Raji (cell line): ENCODE data around the gene MYO1D.

Experiments used
- POLR2A ChIP-seq: IDR thresholded peaks from 2 replicates; pipeline ENCODE4 v1.6.1; 2011; ENCODE audit warnings: low read depth, low read length, control low read depth; ENCODE audit not compliant: insufficient read depth

The MYO1D gene

GRCh38 chr17:32903774-32904673 is 27.1 kb upstream of the MYO1D start:
- no peak for TF ChIP-seq POLR2A

GRCh38 chr17:32901743-32902142 is 24.8 kb upstream of the MYO1D start:
- TF ChIP-seq POLR2A: no peak

GRCh38 chr17:32899236-32900013 is 22.5 kb upstream of the MYO1D start:
- no peak for TF ChIP-seq POLR2A

- TF ChIP-seq POLR2A: no peak
These were observed 19.8 kb upstream of the MYO1D start for GRCh38 chr17:32896647-32897258.

GRCh38 chr17:32894245-32894644 is 17.3 kb upstream of the MYO1D start:
- TF ChIP-seq POLR2A: no peak

- TF ChIP-seq POLR2A: no peak
These were observed 5.8 kb upstream of the MYO1D start for GRCh38 chr17:32882734-32883133.

GRCh38 chr17:32882029-32882428 is 5.1 kb upstream of the MYO1D start:
- no peak for TF ChIP-seq POLR2A

GRCh38 chr17:32880671-32881453 is 3.9 kb upstream of the MYO1D start:
- no peak for TF ChIP-seq POLR2A

GRCh38 chr17:32879134-32879533 is 2.2 kb upstream of the MYO1D start:
- TF ChIP-seq POLR2A: no peak

- no peak for TF ChIP-seq POLR2A
These were observed 1.3 kb upstream of the MYO1D start for GRCh38 chr17:32878211-32878610.

GRCh38 chr17:32877164-32877764 is 340 bp upstream of the MYO1D start:
- no peak for TF ChIP-seq POLR2A

GRCh38 chr17:32875923-32876416 is 954 bp downstream of the MYO1D start:
- TF ChIP-seq POLR2A: no peak

- TF ChIP-seq POLR2A: no peak
These were observed 1.6 kb downstream of the MYO1D start for GRCh38 chr17:32875230-32875917.

GRCh38 chr17:32873114-32873513 is 3.8 kb downstream of the MYO1D start:
- TF ChIP-seq POLR2A: no peak
